ENCODE data around the gene NINJ1. TPM values are rescaled to one million over a fixed set of nuclear protein-coding genes. Genes with fewer than 3 reads are reported as not detected.

The NINJ1 gene
- total and polyA plus RNA-seq, 2 of the 13 experiments (the other 11 are each of a cell fraction or from before 2014, with no cell fraction given): 81.2 to 92.1 TPM

DNA sequence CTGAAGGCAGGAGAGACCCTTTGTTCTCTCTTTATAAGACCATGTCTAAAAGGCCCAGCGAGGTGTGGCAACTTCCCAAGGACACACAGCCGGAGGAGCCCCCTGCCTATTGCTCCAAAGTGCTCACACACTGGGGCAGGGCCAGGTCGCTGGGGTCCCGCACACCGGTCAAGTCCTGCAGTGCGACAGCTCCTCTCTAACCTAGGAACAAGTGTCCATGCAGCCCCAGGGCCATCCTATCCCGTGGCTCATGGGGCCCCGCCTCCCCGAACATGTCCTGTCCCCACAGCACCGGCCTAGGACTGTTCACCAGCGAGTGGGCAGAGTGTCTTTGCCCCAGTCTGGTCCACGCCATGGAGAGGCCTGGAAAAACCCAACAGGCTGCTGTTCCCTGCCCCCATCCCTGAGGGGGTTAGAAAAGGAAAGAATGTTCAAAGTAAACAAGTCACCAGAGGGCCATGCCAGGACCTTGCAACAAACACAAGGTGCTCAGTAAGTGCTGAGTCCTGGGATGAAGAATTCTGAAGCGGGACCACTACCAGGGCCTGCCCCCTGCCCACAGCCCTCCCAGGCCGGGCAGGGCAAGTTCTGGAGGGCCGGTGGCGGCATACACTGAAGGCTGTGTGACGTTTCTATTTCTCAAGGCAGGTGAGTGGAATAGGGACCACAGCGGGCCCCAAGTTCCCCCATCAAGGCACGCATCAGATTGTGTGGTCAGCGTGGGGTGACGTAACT lies 938 bp downstream of the NINJ1 start:
- FAIRE-seq: no peak
- intact Hi-C loops (cut with micrococcal nuclease; ENCODE audit: unreplicated experiment): no loop called here
- TF ChIP-seq CBX5 (CRISPR knock-in tag; IDR thresholded peaks at IDR 0.05; ENCODE audit: borderline replicate concordance) (0 out of 2 replicates have a peak, but pooled peaks have one; percentile 23), MAZ (IDR thresholded peaks at IDR 0.05; ENCODE audit: borderline replicate concordance, low read depth, low read length) (no peak), MAZ (CRISPR knock-in tag; IDR thresholded peaks at IDR 0.05; ENCODE audit: low read depth) (0 out of 2 replicates have a peak, but pooled peaks have one; percentile 76), ZNF619 (CRISPR knock-in tag; IDR thresholded peaks at IDR 0.05) (0 out of 2 replicates have a peak, but pooled peaks have one; percentile 29), SRSF9 (IDR thresholded peaks at IDR 0.05; ENCODE audit: borderline replicate concordance, insufficient read depth, low read depth, low read length, poor library complexity, severe bottlenecking) (no peak), ZNF703 (CRISPR knock-in tag; IDR thresholded peaks at IDR 0.05; ENCODE audit: borderline replicate concordance) (0 out of 2 replicates have a peak, but pooled peaks have one; percentile 9), ZNF331 (CRISPR knock-in tag; IDR thresholded peaks at IDR 0.05) (peak; percentile 15; the same call in 1 of the 2 replicates)
- TF ChIP-seq, protein P1, sequence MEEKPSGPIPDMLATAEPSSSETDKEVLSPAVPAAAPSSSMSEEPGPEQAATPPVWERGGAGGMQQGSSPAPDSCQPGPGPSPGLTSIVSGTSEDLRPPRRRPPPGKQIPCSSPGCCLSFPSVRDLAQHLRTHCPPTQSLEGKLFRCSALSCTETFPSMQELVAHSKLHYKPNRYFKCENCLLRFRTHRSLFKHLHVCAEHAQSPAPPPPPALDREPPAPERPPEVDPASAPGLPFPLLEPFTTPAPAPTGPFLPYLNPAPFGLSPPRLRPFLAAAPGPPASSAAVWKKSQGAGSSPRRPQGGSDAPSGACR (CRISPR knock-in tag; IDR thresholded peaks at IDR 0.05): peak; percentile 72; the same call in 1 of the 2 replicates
- TF ChIP-seq, protein P2, sequence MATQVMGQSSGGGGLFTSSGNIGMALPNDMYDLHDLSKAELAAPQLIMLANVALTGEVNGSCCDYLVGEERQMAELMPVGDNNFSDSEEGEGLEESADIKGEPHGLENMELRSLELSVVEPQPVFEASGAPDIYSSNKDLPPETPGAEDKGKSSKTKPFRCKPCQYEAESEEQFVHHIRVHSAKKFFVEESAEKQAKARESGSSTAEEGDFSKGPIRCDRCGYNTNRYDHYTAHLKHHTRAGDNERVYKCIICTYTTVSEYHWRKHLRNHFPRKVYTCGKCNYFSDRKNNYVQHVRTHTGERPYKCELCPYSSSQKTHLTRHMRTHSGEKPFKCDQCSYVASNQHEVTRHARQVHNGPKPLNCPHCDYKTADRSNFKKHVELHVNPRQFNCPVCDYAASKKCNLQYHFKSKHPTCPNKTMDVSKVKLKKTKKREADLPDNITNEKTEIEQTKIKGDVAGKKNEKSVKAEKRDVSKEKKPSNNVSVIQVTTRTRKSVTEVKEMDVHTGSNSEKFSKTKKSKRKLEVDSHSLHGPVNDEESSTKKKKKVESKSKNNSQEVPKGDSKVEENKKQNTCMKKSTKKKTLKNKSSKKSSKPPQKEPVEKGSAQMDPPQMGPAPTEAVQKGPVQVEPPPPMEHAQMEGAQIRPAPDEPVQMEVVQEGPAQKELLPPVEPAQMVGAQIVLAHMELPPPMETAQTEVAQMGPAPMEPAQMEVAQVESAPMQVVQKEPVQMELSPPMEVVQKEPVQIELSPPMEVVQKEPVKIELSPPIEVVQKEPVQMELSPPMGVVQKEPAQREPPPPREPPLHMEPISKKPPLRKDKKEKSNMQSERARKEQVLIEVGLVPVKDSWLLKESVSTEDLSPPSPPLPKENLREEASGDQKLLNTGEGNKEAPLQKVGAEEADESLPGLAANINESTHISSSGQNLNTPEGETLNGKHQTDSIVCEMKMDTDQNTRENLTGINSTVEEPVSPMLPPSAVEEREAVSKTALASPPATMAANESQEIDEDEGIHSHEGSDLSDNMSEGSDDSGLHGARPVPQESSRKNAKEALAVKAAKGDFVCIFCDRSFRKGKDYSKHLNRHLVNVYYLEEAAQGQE (IDR thresholded peaks at IDR 0.05; ENCODE audit: borderline replicate concordance in 1 of 2, low read depth in 1 of 2, low read length in 2 of 2): 0 out of 4 replicates have a peak, but pooled peaks of 1 of the 2 experiments have one; percentile 9
- TF ChIP-seq, protein P3, sequence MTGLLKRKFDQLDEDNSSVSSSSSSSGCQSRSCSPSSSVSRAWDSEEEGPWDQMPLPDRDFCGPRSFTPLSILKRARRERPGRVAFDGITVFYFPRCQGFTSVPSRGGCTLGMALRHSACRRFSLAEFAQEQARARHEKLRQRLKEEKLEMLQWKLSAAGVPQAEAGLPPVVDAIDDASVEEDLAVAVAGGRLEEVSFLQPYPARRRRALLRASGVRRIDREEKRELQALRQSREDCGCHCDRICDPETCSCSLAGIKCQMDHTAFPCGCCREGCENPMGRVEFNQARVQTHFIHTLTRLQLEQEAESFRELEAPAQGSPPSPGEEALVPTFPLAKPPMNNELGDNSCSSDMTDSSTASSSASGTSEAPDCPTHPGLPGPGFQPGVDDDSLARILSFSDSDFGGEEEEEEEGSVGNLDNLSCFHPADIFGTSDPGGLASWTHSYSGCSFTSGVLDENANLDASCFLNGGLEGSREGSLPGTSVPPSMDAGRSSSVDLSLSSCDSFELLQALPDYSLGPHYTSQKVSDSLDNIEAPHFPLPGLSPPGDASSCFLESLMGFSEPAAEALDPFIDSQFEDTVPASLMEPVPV (CRISPR knock-in tag; IDR thresholded peaks at IDR 0.05): peak; percentile 61; the same call in 1 of the 2 replicates
- TF ChIP-seq, protein P4, sequence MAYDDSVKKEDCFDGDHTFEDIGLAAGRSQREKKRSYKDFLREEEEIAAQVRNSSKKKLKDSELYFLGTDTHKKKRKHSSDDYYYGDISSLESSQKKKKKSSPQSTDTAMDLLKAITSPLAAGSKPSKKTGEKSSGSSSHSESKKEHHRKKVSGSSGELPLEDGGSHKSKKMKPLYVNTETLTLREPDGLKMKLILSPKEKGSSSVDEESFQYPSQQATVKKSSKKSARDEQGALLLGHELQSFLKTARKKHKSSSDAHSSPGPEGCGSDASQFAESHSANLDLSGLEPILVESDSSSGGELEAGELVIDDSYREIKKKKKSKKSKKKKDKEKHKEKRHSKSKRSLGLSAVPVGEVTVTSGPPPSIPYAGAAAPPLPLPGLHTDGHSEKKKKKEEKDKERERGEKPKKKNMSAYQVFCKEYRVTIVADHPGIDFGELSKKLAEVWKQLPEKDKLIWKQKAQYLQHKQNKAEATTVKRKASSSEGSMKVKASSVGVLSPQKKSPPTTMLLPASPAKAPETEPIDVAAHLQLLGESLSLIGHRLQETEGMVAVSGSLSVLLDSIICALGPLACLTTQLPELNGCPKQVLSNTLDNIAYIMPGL (CRISPR knock-in tag; IDR thresholded peaks at IDR 0.05; ENCODE audit: borderline replicate concordance in 1 of 2, low read depth in 1 of 2): no peak

More for the DNA sequence above, 938 bp downstream of the NINJ1 start:
- ATAC-seq (peak; percentile 24), DNase-seq (ENCODE audit: low spot score) (peak; percentile 72)
- 0% methylated on average over 8 of the region's 21 CpGs for WGBS (ENCODE audit: low lambda C conversion rate)
- peak overlapping the region; percentile 99 for H3K9ac ChIP-seq (ENCODE audit: insufficient read depth, low read depth, low read length)
- in situ Hi-C loops (cut with HindIII; ENCODE audit: extremely low pct_ligation_motif_present, low pct_unique_long_range_greater_than_20kb): no loop called here
- peak overlapping the region; percentile 99 for H3K27ac ChIP-seq (ENCODE audit: extremely low read length, insufficient read depth, low read length)
- CTCF ChIA-PET (ENCODE audit: low intra/inter-chr PET ratio, low total read pairs): no interaction called here
- H3K9me3 ChIP-seq (ENCODE audit: low read length): no peaks in the 10 kb centered on the region
- no peaks in the 10 kb centered on the region for H4K20me1 ChIP-seq (ENCODE audit: insufficient read depth, low read length)
- peaks cover 84% of the 10 kb centered on the region for H3K4me1 ChIP-seq (ENCODE audit: insufficient read depth, low read length)
- H2AFZ ChIP-seq (ENCODE audit: low read length): no peak overlapping the region
- BruUV-seq (replicated peaks): TSS peak; percentile 65
- H3K4me3 ChIP-seq (replicated peaks in 1 of 3; ENCODE audit: insufficient read depth in 1 of 3, low read depth in 2 of 3, low read length in 3 of 3): peak overlapping the region; percentile 85 to 96 (median 92)
- H3K27me3 ChIP-seq (ENCODE audit: control insufficient read depth in 1 of 2, insufficient read depth in 2 of 2, low read length in 2 of 2): peaks cover 1 to 6% of the 10 kb centered on the region in 2 experiments; a peak in 1 of 5 replicates
- H3K4me2 ChIP-seq (ENCODE audit: low read depth, low read length): peak overlapping the region; percentile 98
- H3K36me3 ChIP-seq (replicated peaks in 1 of 2; ENCODE audit: control insufficient read depth in 1 of 2, insufficient read depth in 2 of 2, low read length in 2 of 2): peaks cover 5 to 6% of the 10 kb centered on the region in 2 experiments; a peak in 3 of 5 replicates
- H3K79me2 ChIP-seq (ENCODE audit: insufficient read depth, low read length): peaks cover 54% of the 10 kb centered on the region
- POLR2A ChIA-PET: interaction anchor here (1.1 to 7.5 kb wide), 14 partner anchors 10 to 433 kb away, joined by 3 to 195 read pairs (median 9); partner anchors contain the start of genes CARD19 and FAM120AOS
